ENCODE results near the gene RAPGEF4.

- TF ChIP-seq POLR2A (IDR thresholded peaks at IDR 0.05; ENCODE audit: borderline replicate concordance, extremely low read depth, insufficient read depth, insufficient read length) (no peak), ATF3 (IDR thresholded peaks at IDR 0.05) (no peak), REST (IDR thresholded peaks at IDR 0.05; ENCODE audit: low read depth) (no peak), CTCF (IDR thresholded peaks at IDR 0.05 in 2 of 3, conservative IDR thresholded peaks at IDR 0.05 in 1 of 3; ENCODE audit: borderline replicate concordance in 1 of 3, insufficient read depth in 1 of 3, low read depth in 2 of 3, low read length in 2 of 3) (no peak), EZH2 (IDR thresholded peaks at IDR 0.05) (no peak), EGR1 (IDR thresholded peaks at IDR 0.05; ENCODE audit: low read depth) (no peak), EZH2phosphoT487 (IDR thresholded peaks at IDR 0.05; ENCODE audit: borderline replicate concordance) (no peak), SP1 (IDR thresholded peaks at IDR 0.05; ENCODE audit: low read depth) (no peak), JUND (IDR thresholded peaks at IDR 0.05) (no peak), YY1 (IDR thresholded peaks at IDR 0.05; ENCODE audit: extremely low read depth, insufficient replicate concordance, low read depth, low read length) (no peak), POLR2AphosphoS5 (IDR thresholded peaks at IDR 0.05; ENCODE audit: low read depth, low read length) (no peak), ZNF274 (IDR thresholded peaks at IDR 0.05; ENCODE audit: low read depth, low read length) (no peak)
Observed at GRCh38 chr2:172769879-172770278, 34.2 kb downstream of the RAPGEF4 start.
